CD4-positive, alpha-beta T cell (primary cell): Measurements from ENCODE around the gene CCL17. TPM values are rescaled to one million over a fixed set of nuclear protein-coding genes. Genes with fewer than 3 reads are reported as not detected.
"Not testable (repeated sequence)": the region's sequence is repeated elsewhere in the genome, so short reads cannot be mapped to it uniquely, and the experiment has no call there.

Source experiments
- ATAC-seq: fragments of 200-7000 bp; cut with Tn5 transposase; one replicate; pipeline ENCODE4 v1.10.0; 2022; ENCODE audit warnings: mild to moderate bottlenecking; ENCODE audit not compliant: poor library complexity
- CTCF ChIA-PET: fragments of 350-600 bp; sonication (Branson Sonifier 250); formaldehyde crosslinking; loops from one replicate; lab custom pipeline; 2021; ENCODE audit warnings: antibody characterized with exemption, inconsistent platforms; lab: Charles Lee
- POLR2A ChIA-PET: fragments of 350-600 bp; sonication (Branson Sonifier 250); formaldehyde crosslinking; loops from one replicate; lab custom pipeline; 2021; ENCODE audit warnings: antibody characterized with exemption, inconsistent platforms; lab: Charles Lee
- DNase-seq, 14 experiments: peaks; one replicate each; pipeline ENCODE4 v3.0.0-alpha.2; 2013 to 2020; ENCODE audit warnings: mixed read lengths in 2 of 14
- H3K27ac ChIP-seq, 2 donors: one replicate each; pipeline versions ENCODE4 v1.5.1 to v1.7.0; 2013; ENCODE audit warnings: low read length in 2 of 2, low read depth in 1 of 2, mild to moderate bottlenecking in 1 of 2
- H3K27me3 ChIP-seq, 2 experiments: 1 replicate in 1 of 2; 2 replicates in 1 of 2; pipeline versions ENCODE4 v1.6.1 to v1.7.0; 2013; ENCODE audit warnings: low read length in 2 of 2, control low read depth in 1 of 2, mild to moderate bottlenecking in 1 of 2, moderate library complexity in 1 of 2; ENCODE audit not compliant: insufficient read depth in 2 of 2, control insufficient read depth in 1 of 2
- H3K36me3 ChIP-seq: one replicate; pipeline ENCODE4 v1.6.1; 2013; ENCODE audit warnings: low read length, control low read depth; ENCODE audit not compliant: insufficient read depth
- H3K4me1 ChIP-seq: one replicate; pipeline ENCODE4 v1.6.1; 2013; ENCODE audit warnings: low read length, control low read depth; ENCODE audit not compliant: insufficient read depth
- H3K4me3 ChIP-seq: one replicate; pipeline ENCODE4 v1.5.1; 2013; ENCODE audit warnings: mild to moderate bottlenecking, low read length, moderate library complexity
- H3K9me3 ChIP-seq, 2 experiments: 1 replicate in 1 of 2; 2 replicates in 1 of 2; pipeline versions ENCODE4 v1.6.1 to v1.7.0; 2013; ENCODE audit warnings: low read length in 2 of 2, mild to moderate bottlenecking in 2 of 2, control low read depth in 1 of 2, moderate library complexity in 1 of 2; ENCODE audit not compliant: control insufficient read depth in 1 of 2, insufficient read depth in 1 of 2
- H3K27ac Mint-ChIP-seq: one replicate; pipeline ENCODE4 v1.8.0; 2020; ENCODE audit warnings: mixed read lengths
- H3K27me3 Mint-ChIP-seq: one replicate; pipeline ENCODE4 v1.8.0; 2021; ENCODE audit warnings: mixed read lengths
- H3K36me3 Mint-ChIP-seq: one replicate; pipeline ENCODE4 v1.8.0; 2021; ENCODE audit warnings: low read depth, mixed read lengths
- H3K4me1 Mint-ChIP-seq: one replicate; pipeline ENCODE4 v1.8.0; 2021; ENCODE audit warnings: low read depth, mixed read lengths
- H3K4me3 Mint-ChIP-seq: one replicate; pipeline ENCODE4 v1.8.0; 2020; ENCODE audit warnings: mild to moderate bottlenecking, mixed read lengths
- H3K9me3 Mint-ChIP-seq: one replicate; pipeline ENCODE4 v1.8.0; 2020; ENCODE audit warnings: mixed read lengths
- CTCF ChIP-seq: fragments of 200-600 bp; IDR thresholded peaks from one replicate; pipeline ENCODE4 v1.8.0; 2022; ENCODE audit warnings: antibody characterized with exemption, mild to moderate bottlenecking
- intact Hi-C, 2 experiments: fragments of 100-400 bp; cut with DNase I in 1 of 2; cut with micrococcal nuclease in 1 of 2; formaldehyde crosslinking; loops; one replicate each; pipeline versions ENCODE4 v1.15.1 to v1.9.0; 2023 to 2025; cut with DNase I, micrococcal nuclease
- total RNA-seq, 174 experiments: library from RNA in 2 of 174; stranded (reverse) in 2 of 174; gene quantifications; one replicate each; pipeline ENCODE4 v1.2.3 and lab custom pipeline; 2021 to 2026

The CCL17 gene
- total RNA-seq, 2 experiments from 2014 or later: not detected

GRCh38 chr16:57435838-57436237, 31.3 kb downstream of the CCL17 start:
- Mint-ChIP-seq H3K4me3 (no peak overlapping the region), H3K27ac (no peak overlapping the region), H3K9me3 (no peaks in the 10 kb centered on the region), H3K27me3 (no peaks in the 10 kb centered on the region), H3K4me1 (peaks cover 39% of the 10 kb centered on the region), H3K36me3 (peaks cover 88% of the 10 kb centered on the region)
- no peak overlapping the region for H3K4me3 ChIP-seq
- peaks cover 9 to 10% of the 10 kb centered on the region in 2 experiments for H3K9me3 ChIP-seq
- H3K27me3 ChIP-seq: no peaks in the 10 kb centered on the region
- TF ChIP-seq CTCF: no peak
- ChIA-PET CTCF (no interaction called here), POLR2A (interaction anchor here (0.7 kb wide), 1 partner anchor 214 kb away, joined by 4 read pairs; no protein-coding TSS in a partner anchor)
- H3K4me1 ChIP-seq: peaks cover 22% of the 10 kb centered on the region
- H3K36me3 ChIP-seq: peaks cover 89% of the 10 kb centered on the region
- ATAC-seq: no peak
- intact Hi-C loops: no loop called here
- H3K27ac ChIP-seq: peak overlapping the region in 1 of 2 donors; percentile 4
- no peak for DNase-seq

GRCh38 chr16:57439947-57440346, 35.4 kb downstream of the CCL17 start:
- H3K27ac Mint-ChIP-seq, ATAC-seq, POLR2A ChIA-PET, H3K9me3 Mint-ChIP-seq, H3K4me3 Mint-ChIP-seq, CTCF ChIA-PET, H3K27me3 Mint-ChIP-seq, H3K4me1 ChIP-seq, DNase-seq, H3K27ac ChIP-seq, H3K4me3 ChIP-seq, H3K27me3 ChIP-seq: not testable (repeated sequence)
- Histone ChIP-seq H3K9me3 (peaks cover 10 to 13% of the 10 kb centered on the region in 2 experiments), H3K36me3 (peaks cover 53% of the 10 kb centered on the region)
- Mint-ChIP-seq H3K4me1 (peaks cover 22% of the 10 kb centered on the region), H3K36me3 (peaks cover 64% of the 10 kb centered on the region)
- intact Hi-C loops: loop anchor here in 1 of 2 experiments (10.0 kb wide), 1 partner anchor 195 kb away; the partner anchor contains the start of gene ARL2BP

- CTCF ChIA-PET, H3K9me3 Mint-ChIP-seq, H3K27me3 ChIP-seq, H3K4me3 Mint-ChIP-seq, DNase-seq, POLR2A ChIA-PET, H3K27me3 Mint-ChIP-seq, H3K4me3 ChIP-seq, H3K27ac ChIP-seq, H3K27ac Mint-ChIP-seq, H3K4me1 ChIP-seq, ATAC-seq: not testable (repeated sequence)
- peaks cover 60% of the 10 kb centered on the region for H3K36me3 Mint-ChIP-seq
- peaks cover 47% of the 10 kb centered on the region for H3K36me3 ChIP-seq
- H3K4me1 Mint-ChIP-seq: peaks cover 18% of the 10 kb centered on the region
- H3K9me3 ChIP-seq: peaks cover 10 to 13% of the 10 kb centered on the region in 2 experiments
- intact Hi-C loops: loop anchor here in 1 of 2 experiments (10.0 kb wide), 1 partner anchor 196 kb away; the partner anchor contains the start of gene ARL2BP
These were observed 36.0 kb downstream of the CCL17 start for GRCh38 chr16:57440551-57440950.

- POLR2A ChIA-PET: no interaction called here
- Histone ChIP-seq H3K36me3 (peaks cover 17% of the 10 kb centered on the region), H3K9me3 (peaks cover 10 to 13% of the 10 kb centered on the region in 2 experiments), H3K27me3 (no peaks in the 10 kb centered on the region), H3K4me1 (peaks cover 29% of the 10 kb centered on the region), H3K27ac (no peak overlapping the region), H3K4me3 (no peak overlapping the region)
- H3K4me1 Mint-ChIP-seq: peaks cover 39% of the 10 kb centered on the region
- H3K27me3 Mint-ChIP-seq: no peaks in the 10 kb centered on the region
- intact Hi-C loops: loop anchor here in 1 of 2 experiments (5.0 to 10.0 kb wide), 3 partner anchors 200 to 288 kb away; partner anchors contain the start of genes ARL2BP, PSME3IP1 and RSPRY1
- TF ChIP-seq CTCF: no peak
- peaks cover 50% of the 10 kb centered on the region for H3K36me3 Mint-ChIP-seq
- CTCF ChIA-PET: interaction anchor here (1.1 to 6.1 kb wide), 2 partner anchors 17 to 26 kb away, joined by 4 to 55 read pairs; partner anchors contain the start of gene POLR2C
- DNase-seq: no peak
- H3K4me3 Mint-ChIP-seq: peak overlapping the region; percentile 68
- no peaks in the 10 kb centered on the region for H3K9me3 Mint-ChIP-seq
- ATAC-seq: no peak
- no peak overlapping the region for H3K27ac Mint-ChIP-seq
These were observed 40.1 kb downstream of the CCL17 start for GRCh38 chr16:57444711-57445110.
